ENCODE results near the gene CDC42EP2. TPM values are rescaled to one million over a fixed set of nuclear protein-coding genes. Genes with fewer than 3 reads are reported as not detected.

The CDC42EP2 gene
- polyA plus RNA-seq, 1 donor (not counting 4 experiments of a cell fraction or from before 2014, with no cell fraction given), result 6.1 TPM

GRCh38 chr11:65334696-65335295 lies 20.1 kb downstream of the CDC42EP2 start:
- Histone ChIP-seq H3K79me2 (ENCODE audit: control insufficient read depth, insufficient read depth, low read length) (peaks cover 54% of the 10 kb centered on the region), H3K9ac (ENCODE audit: control insufficient read depth, extremely low read depth, insufficient read depth, low read length) (peak overlapping the region; percentile 97), H3K27ac (ENCODE audit: control insufficient read depth, insufficient read depth, low read length) (peak overlapping the region; percentile 85), H2AFZ (ENCODE audit: control insufficient read depth, low read length) (no peak overlapping the region), H3K4me2 (ENCODE audit: control insufficient read depth, extremely low read depth, insufficient read depth, low read depth, low read length) (peak overlapping the region; percentile 87), H3K4me1 (ENCODE audit: control insufficient read depth, extremely low read depth, insufficient read depth, low read length) (peaks cover 13% of the 10 kb centered on the region), H3K9me1 (ENCODE audit: control insufficient read depth, extremely low read depth, insufficient read depth, low read length) (no peaks in the 10 kb centered on the region), H3K27me3 (ENCODE audit: control insufficient read depth, extremely low read depth, insufficient read depth, low read length) (no peaks in the 10 kb centered on the region), H3K9me3 (ENCODE audit: control insufficient read depth, low read depth, low read length) (no peaks in the 10 kb centered on the region), H4K20me1 (ENCODE audit: control insufficient read depth, extremely low read depth, insufficient read depth, low read length) (no peaks in the 10 kb centered on the region), H3K36me3 (ENCODE audit: control insufficient read depth in 2 of 2, extremely low read depth in 1 of 2, insufficient read depth in 2 of 2, low read length in 2 of 2) (peaks cover 3 to 4% of the 10 kb centered on the region in 2 experiments), H3K4me3 (ENCODE audit: control insufficient read depth in 2 of 3, extremely low read depth in 1 of 3, insufficient read depth in 2 of 3, low read depth in 1 of 3, low read length in 3 of 3) (peak overlapping the region; percentile 93 to 98 (median 96))
- FAIRE-seq (no peak), DNase-seq (ENCODE audit: low read depth, low spot score) (no peak)
- dilution Hi-C loops (cut with MboI; ENCODE audit: extremely low pct_ligation_motif_present, low sequenced_read_pairs), result no loop called here
- TF ChIP-seq CTCF (optimal IDR thresholded peaks at IDR 0.05 in 1 of 3, IDR thresholded peaks at IDR 0.05 in 1 of 3, conservative IDR thresholded peaks at IDR 0.05 in 1 of 3; ENCODE audit: extremely low read depth in 1 of 3, insufficient read depth in 2 of 3, low read length in 3 of 3) (no peak), EZH2 (IDR thresholded peaks at IDR 0.05; ENCODE audit: low read length) (no peak)

GRCh38 chr11:65338676-65339075 lies 24.0 kb downstream of the CDC42EP2 start:
- no peaks in the 10 kb centered on the region for H3K9me1 ChIP-seq (ENCODE audit: control insufficient read depth, extremely low read depth, insufficient read depth, low read length)
- H3K36me3 ChIP-seq (ENCODE audit: control insufficient read depth in 2 of 2, extremely low read depth in 1 of 2, insufficient read depth in 2 of 2, low read length in 2 of 2), result peaks cover 17 to 24% of the 10 kb centered on the region in 2 experiments
- TF ChIP-seq CTCF (optimal IDR thresholded peaks at IDR 0.05 in 1 of 3, IDR thresholded peaks at IDR 0.05 in 1 of 3, conservative IDR thresholded peaks at IDR 0.05 in 1 of 3; ENCODE audit: extremely low read depth in 1 of 3, insufficient read depth in 2 of 3, low read length in 3 of 3) (no peak), EZH2 (IDR thresholded peaks at IDR 0.05; ENCODE audit: low read length) (no peak)
- no peak overlapping the region for H3K4me3 ChIP-seq (ENCODE audit: control insufficient read depth in 2 of 3, extremely low read depth in 1 of 3, insufficient read depth in 2 of 3, low read depth in 1 of 3, low read length in 3 of 3)
- DNase-seq (ENCODE audit: low read depth, low spot score), result no peak
- no peaks in the 10 kb centered on the region for H4K20me1 ChIP-seq (ENCODE audit: control insufficient read depth, extremely low read depth, insufficient read depth, low read length)
- no peak overlapping the region for H3K4me2 ChIP-seq (ENCODE audit: control insufficient read depth, extremely low read depth, insufficient read depth, low read depth, low read length)
- H3K27me3 ChIP-seq (ENCODE audit: control insufficient read depth, extremely low read depth, insufficient read depth, low read length), result no peaks in the 10 kb centered on the region
- H3K9ac ChIP-seq (ENCODE audit: control insufficient read depth, extremely low read depth, insufficient read depth, low read length), result no peak overlapping the region
- FAIRE-seq, result no peak
- peaks cover 58% of the 10 kb centered on the region for H3K79me2 ChIP-seq (ENCODE audit: control insufficient read depth, insufficient read depth, low read length)
- no peak overlapping the region for H2AFZ ChIP-seq (ENCODE audit: control insufficient read depth, low read length)
- H3K27ac ChIP-seq (ENCODE audit: control insufficient read depth, insufficient read depth, low read length), result no peak overlapping the region
- peaks cover 9% of the 10 kb centered on the region for H3K4me1 ChIP-seq (ENCODE audit: control insufficient read depth, extremely low read depth, insufficient read depth, low read length)
- no peaks in the 10 kb centered on the region for H3K9me3 ChIP-seq (ENCODE audit: control insufficient read depth, low read depth, low read length)
- dilution Hi-C loops (cut with MboI; ENCODE audit: extremely low pct_ligation_motif_present, low sequenced_read_pairs), result no loop called here

All from keratinocyte (primary cell).